Stimulated activated effector memory CD8-positive, alpha-beta T cell treated with anti-CD3 and anti-CD28 coated beads, Interleukin-12 subunit alpha, Interleukin-12 subunit beta, amount 100 ng/mL, for 72 hours (primary cell): ENCODE data around the gene EPX.

Experiments
- ATAC-seq: fragments of 150-1000 bp; cut with Tn5 transposase; 2 replicates; pipeline ENCODE4 v1.10.0; 2021
- DNase-seq, 2 donors: peaks; one replicate each; pipeline ENCODE4 v3.0.0; 2021 to 2022; ENCODE audit warnings: low spot score in 2 of 2
- H3K27ac Mint-ChIP-seq: one replicate; pipeline ENCODE4 v1.8.0; 2022; ENCODE audit warnings: mild to moderate bottlenecking, mixed read lengths
- H3K36me3 Mint-ChIP-seq: one replicate; pipeline ENCODE4 v1.8.0; 2022; ENCODE audit warnings: mild to moderate bottlenecking, mixed read lengths
- H3K4me1 Mint-ChIP-seq: one replicate; pipeline ENCODE4 v1.8.0; 2022; ENCODE audit warnings: mixed read lengths
- H3K4me3 Mint-ChIP-seq: one replicate; pipeline ENCODE4 v1.8.0; 2022; ENCODE audit warnings: mild to moderate bottlenecking, mixed read lengths
- H3K9me3 Mint-ChIP-seq: one replicate; pipeline ENCODE4 v1.8.0; 2022; ENCODE audit warnings: mixed read lengths

EPX gene

GRCh38 chr17:58172369-58173071 is 20.0 kb upstream of the EPX start:
- H3K4me3 Mint-ChIP-seq, result peak overlapping the region; percentile 19
- ATAC-seq (peak; percentile 80), DNase-seq (peak in 1 of 2 donors; percentile 63)
- H3K27ac Mint-ChIP-seq, result peak overlapping the region; percentile 29
- H3K9me3 Mint-ChIP-seq, result peaks cover 3% of the 10 kb centered on the region
- no peaks in the 10 kb centered on the region for H3K36me3 Mint-ChIP-seq
- peaks cover 32% of the 10 kb centered on the region for H3K4me1 Mint-ChIP-seq

- DNase-seq, result no peak
- Mint-ChIP-seq H3K4me1 (peaks cover 21% of the 10 kb centered on the region), H3K36me3 (no peaks in the 10 kb centered on the region), H3K27ac (no peak overlapping the region), H3K9me3 (no peaks in the 10 kb centered on the region), H3K4me3 (no peak overlapping the region)
- no peak for ATAC-seq
Measured at GRCh38 chr17:58174871-58175270, 17.7 kb upstream of the EPX start.

GRCh38 chr17:58176200-58176599 is 16.3 kb upstream of the EPX start:
- Mint-ChIP-seq H3K27ac (no peak overlapping the region), H3K9me3 (no peaks in the 10 kb centered on the region), H3K4me1 (peaks cover 12% of the 10 kb centered on the region), H3K4me3 (no peak overlapping the region), H3K36me3 (no peaks in the 10 kb centered on the region)
- ATAC-seq (no peak), DNase-seq (no peak)

- Mint-ChIP-seq H3K27ac (no peak overlapping the region), H3K9me3 (no peaks in the 10 kb centered on the region), H3K4me1 (peaks cover 6% of the 10 kb centered on the region), H3K36me3 (no peaks in the 10 kb centered on the region), H3K4me3 (no peak overlapping the region)
- no peak for DNase-seq
- ATAC-seq, result no peak
Measured at GRCh38 chr17:58181796-58182195, 10.7 kb upstream of the EPX start.

- Mint-ChIP-seq H3K36me3 (no peaks in the 10 kb centered on the region), H3K4me1 (peaks cover 6% of the 10 kb centered on the region), H3K9me3 (no peaks in the 10 kb centered on the region), H3K4me3 (no peak overlapping the region), H3K27ac (no peak overlapping the region)
- ATAC-seq, result no peak
- no peak for DNase-seq
Measured at GRCh38 chr17:58183514-58183913, 9.0 kb upstream of the EPX start.

GRCh38 chr17:58184308-58184985 is 8.1 kb upstream of the EPX start:
- Mint-ChIP-seq H3K9me3 (no peaks in the 10 kb centered on the region), H3K4me1 (peaks cover 6% of the 10 kb centered on the region), H3K27ac (no peak overlapping the region), H3K36me3 (no peaks in the 10 kb centered on the region), H3K4me3 (no peak overlapping the region)
- no peak for DNase-seq
- ATAC-seq, result no peak

GRCh38 chr17:58184986-58185761 is 7.4 kb upstream of the EPX start:
- no peaks in the 10 kb centered on the region for H3K9me3 Mint-ChIP-seq
- no peak overlapping the region for H3K4me3 Mint-ChIP-seq
- peaks cover 6% of the 10 kb centered on the region for H3K4me1 Mint-ChIP-seq
- no peak overlapping the region for H3K27ac Mint-ChIP-seq
- no peak for DNase-seq
- H3K36me3 Mint-ChIP-seq, result no peaks in the 10 kb centered on the region
- ATAC-seq, result no peak

GRCh38 chr17:58186591-58186990 is 5.9 kb upstream of the EPX start:
- ATAC-seq (no peak), DNase-seq (no peak)
- peaks cover 11% of the 10 kb centered on the region for H3K4me1 Mint-ChIP-seq
- no peak overlapping the region for H3K4me3 Mint-ChIP-seq
- no peaks in the 10 kb centered on the region for H3K9me3 Mint-ChIP-seq
- H3K27ac Mint-ChIP-seq, result no peak overlapping the region
- H3K36me3 Mint-ChIP-seq, result no peaks in the 10 kb centered on the region

GRCh38 chr17:58187063-58187462 is 5.5 kb upstream of the EPX start:
- Mint-ChIP-seq H3K9me3 (no peaks in the 10 kb centered on the region), H3K4me3 (no peak overlapping the region), H3K36me3 (no peaks in the 10 kb centered on the region), H3K27ac (no peak overlapping the region), H3K4me1 (peaks cover 11% of the 10 kb centered on the region)
- DNase-seq (no peak), ATAC-seq (no peak)

- no peak for ATAC-seq
- no peak overlapping the region for H3K4me3 Mint-ChIP-seq
- no peak overlapping the region for H3K27ac Mint-ChIP-seq
- H3K36me3 Mint-ChIP-seq, result no peaks in the 10 kb centered on the region
- no peaks in the 10 kb centered on the region for H3K9me3 Mint-ChIP-seq
- H3K4me1 Mint-ChIP-seq, result peaks cover 11% of the 10 kb centered on the region
- no peak for DNase-seq
Measured at GRCh38 chr17:58187675-58188074, 4.9 kb upstream of the EPX start.

- no peak overlapping the region for H3K4me3 Mint-ChIP-seq
- no peak overlapping the region for H3K27ac Mint-ChIP-seq
Measured at GRCh38 chr17:58189436-58190146, 2.9 kb upstream of the EPX start.

GRCh38 chr17:58191241-58191896 is 1.2 kb upstream of the EPX start:
- DNase-seq (no peak), ATAC-seq (no peak)
- Mint-ChIP-seq H3K36me3 (no peaks in the 10 kb centered on the region), H3K4me3 (no peak overlapping the region), H3K4me1 (peaks cover 5% of the 10 kb centered on the region), H3K9me3 (no peaks in the 10 kb centered on the region), H3K27ac (no peak overlapping the region)

More at GRCh38 chr17:58189436-58190146, 2.9 kb upstream of the EPX start:
- H3K4me1 Mint-ChIP-seq, result peaks cover 11% of the 10 kb centered on the region
- no peaks in the 10 kb centered on the region for H3K9me3 Mint-ChIP-seq
- ATAC-seq (no peak), DNase-seq (no peak)
- H3K36me3 Mint-ChIP-seq, result no peaks in the 10 kb centered on the region

GRCh38 chr17:58193641-58194255 is 1.2 kb downstream of the EPX start:
- no peak overlapping the region for H3K4me3 Mint-ChIP-seq
- DNase-seq (no peak), ATAC-seq (no peak)
- H3K27ac Mint-ChIP-seq, result no peak overlapping the region
- H3K4me1 Mint-ChIP-seq, result peaks cover 5% of the 10 kb centered on the region
- no peaks in the 10 kb centered on the region for H3K36me3 Mint-ChIP-seq
- no peaks in the 10 kb centered on the region for H3K9me3 Mint-ChIP-seq

GRCh38 chr17:58195518-58196123 is 3.1 kb downstream of the EPX start:
- DNase-seq (no peak), ATAC-seq (no peak)
- Mint-ChIP-seq H3K4me1 (peaks cover 11% of the 10 kb centered on the region), H3K4me3 (no peak overlapping the region), H3K27ac (no peak overlapping the region), H3K9me3 (no peaks in the 10 kb centered on the region), H3K36me3 (no peaks in the 10 kb centered on the region)
